22Rv1 (cell line): ENCODE data around the gene TGM1.
"Not testable (repeated sequence)": the region's sequence is repeated elsewhere in the genome, so short reads cannot be mapped to it uniquely, and the experiment has no call there.

ENCODE experiments used
- H3K27ac ChIP-seq: fragments of 450-650 bp; 2 replicates; pipeline ENCODE4 v1.5.1; 2017
- ZFX ChIP-seq: fragments of 450-650 bp; IDR thresholded peaks from 2 replicates; pipeline ENCODE4 v1.6.1; 2017; ENCODE audit warnings: antibody characterized with exemption, borderline replicate concordance
- TF ChIP-seq, protein P1 (sequence below): fragments of 450-650 bp; IDR thresholded peaks from 2 replicates; pipeline ENCODE4 v1.5.1; 2017; ENCODE audit warnings: mild to moderate bottlenecking

TGM1 gene

GRCh38 chr14:24207104-24207551 is 55.8 kb downstream of the TGM1 start:
- TF ChIP-seq, protein P1, sequence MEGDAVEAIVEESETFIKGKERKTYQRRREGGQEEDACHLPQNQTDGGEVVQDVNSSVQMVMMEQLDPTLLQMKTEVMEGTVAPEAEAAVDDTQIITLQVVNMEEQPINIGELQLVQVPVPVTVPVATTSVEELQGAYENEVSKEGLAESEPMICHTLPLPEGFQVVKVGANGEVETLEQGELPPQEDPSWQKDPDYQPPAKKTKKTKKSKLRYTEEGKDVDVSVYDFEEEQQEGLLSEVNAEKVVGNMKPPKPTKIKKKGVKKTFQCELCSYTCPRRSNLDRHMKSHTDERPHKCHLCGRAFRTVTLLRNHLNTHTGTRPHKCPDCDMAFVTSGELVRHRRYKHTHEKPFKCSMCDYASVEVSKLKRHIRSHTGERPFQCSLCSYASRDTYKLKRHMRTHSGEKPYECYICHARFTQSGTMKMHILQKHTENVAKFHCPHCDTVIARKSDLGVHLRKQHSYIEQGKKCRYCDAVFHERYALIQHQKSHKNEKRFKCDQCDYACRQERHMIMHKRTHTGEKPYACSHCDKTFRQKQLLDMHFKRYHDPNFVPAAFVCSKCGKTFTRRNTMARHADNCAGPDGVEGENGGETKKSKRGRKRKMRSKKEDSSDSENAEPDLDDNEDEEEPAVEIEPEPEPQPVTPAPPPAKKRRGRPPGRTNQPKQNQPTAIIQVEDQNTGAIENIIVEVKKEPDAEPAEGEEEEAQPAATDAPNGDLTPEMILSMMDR: no peak
- H3K27ac ChIP-seq: no peak overlapping the region

- TF ChIP-seq, protein P1: no peak
- H3K27ac ChIP-seq: no peak overlapping the region
Observed at GRCh38 chr14:24206260-24207103, 56.5 kb downstream of the TGM1 start.

DNA sequence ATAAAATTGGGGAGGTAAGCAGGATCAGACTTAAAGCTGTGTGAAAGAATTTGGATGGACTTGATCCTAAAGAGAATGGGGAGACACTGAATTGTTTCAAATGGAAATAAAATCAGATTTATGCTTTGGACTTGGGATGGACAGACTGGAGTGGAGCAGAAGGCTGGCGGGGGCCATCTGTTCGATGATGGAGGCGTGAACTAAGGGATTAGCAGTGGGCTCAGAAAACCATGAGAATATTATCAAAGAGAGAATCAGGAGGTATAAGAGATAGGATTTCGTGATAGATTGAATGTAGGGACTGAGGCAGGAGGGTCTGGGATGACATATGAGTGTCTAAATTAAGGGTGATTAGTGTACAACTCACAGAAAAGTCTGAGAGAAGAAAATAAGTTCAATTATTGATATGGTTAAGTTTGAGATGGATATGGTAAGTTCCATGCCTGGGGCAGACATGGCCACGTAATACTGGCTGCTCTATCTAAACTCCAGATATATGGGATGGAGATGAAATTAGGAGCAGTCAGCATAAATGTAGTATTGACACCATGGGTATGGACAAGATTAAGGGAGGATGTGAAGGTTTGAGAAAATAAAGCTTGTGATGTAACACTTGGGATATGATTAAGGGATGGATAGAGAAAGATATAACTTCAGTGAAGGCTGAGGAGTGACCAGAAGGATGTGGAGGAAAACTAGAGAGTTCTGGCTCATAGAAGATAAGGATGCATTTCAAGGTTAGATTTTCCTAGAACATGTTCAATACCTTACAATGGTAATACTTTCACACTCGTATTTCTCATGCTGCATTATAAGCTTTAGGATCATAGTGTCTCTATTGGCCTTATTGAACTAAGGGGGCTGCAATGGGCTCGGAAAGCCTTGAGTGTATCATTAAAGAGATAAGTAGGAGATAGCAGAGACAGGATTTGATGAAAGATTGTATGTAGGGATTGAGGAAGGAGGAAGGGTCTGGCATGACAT is 58.5 kb downstream of the TGM1 start:
- TF ChIP-seq ZFX: no peak
- TF ChIP-seq, protein P1: no peak
- H3K27ac ChIP-seq: no peak overlapping the region

- not testable (repeated sequence) for H3K27ac ChIP-seq
Observed at GRCh38 chr14:24203249-24203886, 59.6 kb downstream of the TGM1 start.

DNA sequence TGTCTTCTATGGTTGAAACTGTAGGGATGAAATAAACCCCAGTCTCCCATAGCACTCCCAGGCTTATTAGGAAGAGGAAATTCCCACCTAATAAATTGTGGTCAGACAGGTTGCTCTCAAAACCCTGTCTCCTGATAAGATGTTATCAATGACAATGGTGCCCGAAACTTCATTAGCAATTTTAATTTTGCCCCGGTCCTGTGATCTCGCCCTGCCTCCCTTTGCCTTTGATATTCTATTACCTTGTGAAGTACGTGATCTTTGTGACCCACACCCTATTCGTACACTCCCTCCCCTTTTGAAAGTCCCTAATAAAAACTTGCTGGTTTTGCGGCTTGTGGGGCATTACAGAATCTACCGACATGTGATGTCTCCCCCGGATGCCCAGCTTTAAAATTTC is 60.4 kb downstream of the TGM1 start:
- not testable (repeated sequence) for H3K27ac ChIP-seq
